BJ (cell line): ENCODE data around the gene CLEC16A. TPM values are rescaled to one million over a fixed set of nuclear protein-coding genes. Genes with fewer than 3 reads are reported as not detected.
"Not testable (repeated sequence)": the region's sequence is repeated elsewhere in the genome, so short reads cannot be mapped to it uniquely, and the experiment has no call there.

Source experiments
- CTCF ChIA-PET: fragments of 350-600 bp; formaldehyde crosslinking; extraction: SDS; loops from one replicate; lab custom pipeline; 2021; ENCODE audit warnings: antibody characterized with exemption, inconsistent platforms; lab: Yijun Ruan, JAX
- POLR2A ChIA-PET: fragments of 300-600 bp; sonication (Branson Sonifier 250); formaldehyde crosslinking; extraction: SDS; loops from one replicate; lab custom pipeline; 2021; ENCODE audit warnings: antibody characterized with exemption; lab: Charles Lee
- DNase-seq: peaks from one replicate; pipeline ENCODE4 v3.0.0-alpha.2; 2011; ENCODE audit warnings: low read depth
- H3K27me3 ChIP-seq: 2 replicates; pipeline ENCODE4 v1.6.0; 2011; ENCODE audit warnings: low read length; ENCODE audit not compliant: control insufficient read depth, insufficient read depth
- H3K36me3 ChIP-seq: 2 replicates; pipeline ENCODE4 v1.5.1; 2011; ENCODE audit warnings: low read length; ENCODE audit not compliant: control insufficient read depth, insufficient read depth
- H3K4me3 ChIP-seq: 2 replicates; pipeline ENCODE4 v1.5.1; 2011; ENCODE audit warnings: low read depth, mild to moderate bottlenecking, control low read depth, low read length
- polyA plus RNA-seq: library from polyadenylated mRNA; depleted of rRNA; stranded (reverse); fragments of >200 nt; gene quantifications from 2 replicates; pipeline ENCODE4 v1.2.3, GENCODE V29; 2011
- TF ChIP-seq, protein P1 (sequence below): IDR thresholded peaks from 2 replicates; pipeline ENCODE4 v1.5.1; 2011; ENCODE audit warnings: low read depth, mild to moderate bottlenecking, control low read depth, inconsistent platforms, low read length, moderate library complexity; ENCODE audit not compliant: insufficient read depth

The CLEC16A gene
- polyA plus RNA-seq, 1 experiment: 8.7 TPM

DNA sequence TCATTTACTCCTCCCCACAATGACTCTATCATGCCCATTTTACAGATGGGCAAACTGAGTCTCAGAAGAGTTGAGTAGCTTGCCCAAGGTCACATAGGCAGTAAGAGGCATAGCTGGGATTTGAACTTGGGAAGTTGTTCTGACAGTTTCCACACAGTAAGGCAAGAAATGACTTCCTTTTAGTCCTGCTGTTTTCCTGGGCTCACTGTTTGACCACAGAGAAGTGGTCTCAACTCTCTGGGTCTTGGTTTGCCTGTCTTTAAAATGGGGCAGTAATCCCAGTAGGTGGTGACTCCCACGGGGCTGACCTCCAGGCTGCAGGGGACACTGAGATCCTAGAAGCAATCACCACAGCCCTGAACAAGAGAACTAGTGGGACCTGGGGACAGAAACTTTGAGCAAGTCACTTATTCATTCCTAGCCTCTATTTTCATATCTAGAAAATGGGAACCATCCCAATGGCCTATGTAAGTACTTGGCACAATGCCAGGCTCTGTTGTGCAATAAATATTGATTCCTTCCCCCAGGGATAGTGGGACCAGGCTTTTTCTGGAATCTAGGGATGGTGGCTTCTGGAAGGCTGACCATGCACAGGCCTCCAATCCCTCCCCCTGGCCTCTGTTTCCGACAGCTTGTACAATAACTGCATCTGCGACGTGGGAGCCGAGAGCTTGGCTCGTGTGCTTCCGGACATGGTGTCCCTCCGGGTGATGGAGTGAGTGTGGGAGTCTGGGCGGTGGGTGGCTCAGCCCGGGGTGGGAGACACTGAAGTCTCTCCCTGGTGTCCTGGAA lies 22.6 kb upstream of the CLEC16A start:
- no peak overlapping the region for H3K4me3 ChIP-seq
- peaks cover 4% of the 10 kb centered on the region for H3K36me3 ChIP-seq
- POLR2A ChIA-PET: no interaction called here
- CTCF ChIA-PET: interaction anchor here (1.3 to 2.8 kb wide), 3 partner anchors 16 to 400 kb away, joined by 4 to 11 read pairs (median 4); no protein-coding TSS in a partner anchor
- TF ChIP-seq, protein P1, sequence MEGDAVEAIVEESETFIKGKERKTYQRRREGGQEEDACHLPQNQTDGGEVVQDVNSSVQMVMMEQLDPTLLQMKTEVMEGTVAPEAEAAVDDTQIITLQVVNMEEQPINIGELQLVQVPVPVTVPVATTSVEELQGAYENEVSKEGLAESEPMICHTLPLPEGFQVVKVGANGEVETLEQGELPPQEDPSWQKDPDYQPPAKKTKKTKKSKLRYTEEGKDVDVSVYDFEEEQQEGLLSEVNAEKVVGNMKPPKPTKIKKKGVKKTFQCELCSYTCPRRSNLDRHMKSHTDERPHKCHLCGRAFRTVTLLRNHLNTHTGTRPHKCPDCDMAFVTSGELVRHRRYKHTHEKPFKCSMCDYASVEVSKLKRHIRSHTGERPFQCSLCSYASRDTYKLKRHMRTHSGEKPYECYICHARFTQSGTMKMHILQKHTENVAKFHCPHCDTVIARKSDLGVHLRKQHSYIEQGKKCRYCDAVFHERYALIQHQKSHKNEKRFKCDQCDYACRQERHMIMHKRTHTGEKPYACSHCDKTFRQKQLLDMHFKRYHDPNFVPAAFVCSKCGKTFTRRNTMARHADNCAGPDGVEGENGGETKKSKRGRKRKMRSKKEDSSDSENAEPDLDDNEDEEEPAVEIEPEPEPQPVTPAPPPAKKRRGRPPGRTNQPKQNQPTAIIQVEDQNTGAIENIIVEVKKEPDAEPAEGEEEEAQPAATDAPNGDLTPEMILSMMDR: no peak
- H3K27me3 ChIP-seq: no peaks in the 10 kb centered on the region; the same call in 1 of the 2 replicates
- no peak for DNase-seq

DNA sequence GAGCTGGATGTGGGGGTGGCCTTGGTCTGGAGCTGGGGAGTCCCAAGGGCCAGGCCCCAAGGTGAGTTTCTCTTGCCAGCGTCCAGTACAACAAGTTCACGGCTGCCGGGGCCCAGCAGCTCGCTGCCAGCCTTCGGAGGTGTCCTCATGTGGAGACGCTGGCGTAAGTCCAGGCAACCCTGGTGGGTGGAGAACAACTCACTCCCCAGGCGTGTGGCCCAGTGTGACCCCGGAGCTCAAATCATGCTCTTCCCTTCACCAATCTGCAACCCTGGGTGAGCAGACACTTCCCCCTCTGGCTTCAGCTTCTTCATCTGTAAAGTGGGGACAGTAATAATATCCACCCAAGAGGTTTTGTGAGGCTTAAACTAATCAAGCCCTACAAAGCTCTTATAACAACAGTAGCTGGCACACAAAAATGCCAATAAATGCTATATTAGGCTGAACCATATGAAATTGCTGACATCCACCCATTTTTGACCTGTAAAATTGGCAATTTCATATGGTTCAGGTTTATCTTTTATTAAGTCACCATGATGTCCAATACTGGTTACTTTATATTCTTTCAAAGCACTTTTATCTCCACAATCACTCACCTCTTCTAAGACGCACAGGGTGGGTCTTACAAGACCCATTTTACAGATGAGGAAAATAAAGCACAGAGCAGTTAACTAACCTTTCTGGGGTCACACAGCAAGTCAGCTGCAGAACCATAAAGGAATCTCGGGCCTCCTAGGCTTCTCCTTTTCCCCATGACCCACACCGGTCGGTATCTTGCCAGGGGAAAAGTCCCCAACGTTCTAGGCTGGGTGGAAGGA lies 21.8 kb upstream of the CLEC16A start:
- no peak for DNase-seq
- H3K27me3 ChIP-seq: no peaks in the 10 kb centered on the region; the same call in 1 of the 2 replicates
- peaks cover 4% of the 10 kb centered on the region for H3K36me3 ChIP-seq
- CTCF ChIA-PET: interaction anchor here (0.6 to 2.8 kb wide), 5 partner anchors 10 to 1306 kb away, joined by 3 to 11 read pairs (median 4); no protein-coding TSS in a partner anchor
- POLR2A ChIA-PET: no interaction called here
- TF ChIP-seq, protein P1: no peak
- no peak overlapping the region for H3K4me3 ChIP-seq

DNA sequence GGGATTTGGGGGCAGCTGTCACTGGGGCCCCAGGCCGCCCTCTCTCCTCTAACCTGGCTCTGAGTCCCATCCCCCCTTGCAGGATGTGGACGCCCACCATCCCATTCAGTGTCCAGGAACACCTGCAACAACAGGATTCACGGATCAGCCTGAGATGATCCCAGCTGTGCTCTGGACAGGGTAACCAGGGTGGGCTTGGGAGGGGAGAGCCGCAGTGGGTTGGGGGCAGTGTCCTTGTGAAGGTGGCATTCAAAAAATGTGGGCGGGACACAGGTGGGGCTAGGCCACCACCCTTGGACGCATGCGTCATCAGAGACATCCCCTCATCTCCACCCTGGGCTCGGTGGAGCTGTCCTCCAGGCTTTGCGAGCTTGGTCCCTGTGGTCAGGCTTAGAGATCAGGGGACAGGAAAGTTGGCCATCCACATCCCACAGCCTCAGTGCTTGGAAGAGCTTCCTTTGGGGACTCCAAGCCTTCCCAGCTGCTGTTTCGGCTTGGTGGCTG lies 21.2 kb upstream of the CLEC16A start:
- TF ChIP-seq, protein P1: no peak
- H3K4me3 ChIP-seq: no peak overlapping the region
- ChIA-PET POLR2A (no interaction called here), CTCF (interaction anchor here (0.6 to 2.8 kb wide), 3 partner anchors 9 to 1305 kb away, joined by 3 to 11 read pairs (median 4); no protein-coding TSS in a partner anchor)
- H3K36me3 ChIP-seq: peaks cover 6% of the 10 kb centered on the region
- H3K27me3 ChIP-seq: no peaks in the 10 kb centered on the region
- DNase-seq: no peak

DNA sequence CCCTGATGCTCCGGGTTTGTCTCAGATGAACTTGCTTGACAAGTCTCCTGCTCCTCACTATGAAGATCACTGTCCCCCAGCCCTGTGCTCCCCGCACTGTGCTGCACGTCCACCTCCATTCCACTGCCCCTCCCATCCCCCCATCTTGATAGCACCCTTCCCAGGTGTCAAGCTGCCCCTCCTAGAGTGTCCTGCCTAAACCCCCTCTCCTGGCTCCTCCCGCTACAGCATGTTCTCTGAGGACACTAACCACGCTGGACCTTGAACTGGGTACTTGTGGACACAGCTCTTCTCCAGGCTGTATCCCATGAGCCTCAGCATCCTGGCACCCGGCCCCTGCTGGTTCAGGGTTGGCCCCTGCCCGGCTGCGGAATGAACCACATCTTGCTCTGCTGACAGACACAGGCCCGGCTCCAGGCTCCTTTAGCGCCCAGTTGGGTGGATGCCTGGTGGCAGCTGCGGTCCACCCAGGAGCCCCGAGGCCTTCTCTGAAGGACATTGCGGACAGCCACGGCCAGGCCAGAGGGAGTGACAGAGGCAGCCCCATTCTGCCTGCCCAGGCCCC lies 20.6 kb upstream of the CLEC16A start:
- TF ChIP-seq, protein P1: no peak
- Histone ChIP-seq H3K36me3 (peaks cover 8% of the 10 kb centered on the region), H3K27me3 (no peaks in the 10 kb centered on the region), H3K4me3 (no peak overlapping the region)
- DNase-seq: no peak
- ChIA-PET CTCF (interaction anchor here (1.1 to 2.8 kb wide), 2 partner anchors 9 to 402 kb away, joined by 4 to 11 read pairs; no protein-coding TSS in a partner anchor), POLR2A (no interaction called here)

DNA sequence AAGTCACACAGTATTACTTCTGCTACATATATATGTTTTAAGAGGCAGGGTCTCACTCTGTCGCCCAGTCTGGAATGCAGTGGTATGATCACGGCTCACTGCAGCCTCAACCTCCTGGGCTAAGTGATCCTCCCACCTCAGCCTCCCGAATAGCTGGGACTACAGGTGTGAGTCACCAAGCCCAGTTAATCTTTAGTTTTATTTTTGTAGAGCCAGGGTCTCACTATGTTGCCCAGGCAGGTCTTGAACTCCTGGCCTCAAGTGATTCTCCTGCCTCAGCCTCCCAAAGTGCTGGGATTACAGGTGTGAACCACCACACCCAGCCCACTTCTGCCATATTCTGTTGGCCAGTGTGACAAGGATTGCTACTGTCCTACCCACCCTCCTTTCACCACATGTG lies 19.1 kb upstream of the CLEC16A start:
- H3K27me3 ChIP-seq, DNase-seq, H3K4me3 ChIP-seq, POLR2A ChIA-PET: not testable (repeated sequence)
- CTCF ChIA-PET: interaction anchor here (0.6 kb wide), 1 partner anchor 19 kb away, joined by 3 read pairs; the partner anchor contains the start of gene CLEC16A
- H3K36me3 ChIP-seq: peaks cover 11% of the 10 kb centered on the region
